NCI-H146 treated with DMSO at 0.1 percent for 48 hours (cell line): ENCODE data around the gene WASF3.

Experiments used
- DNase-seq: peaks from one replicate; lab custom pipeline; 2025; ENCODE audit not compliant: unreplicated experiment; lab: John Stamatoyannopoulos, UW

Gene WASF3

DNA sequence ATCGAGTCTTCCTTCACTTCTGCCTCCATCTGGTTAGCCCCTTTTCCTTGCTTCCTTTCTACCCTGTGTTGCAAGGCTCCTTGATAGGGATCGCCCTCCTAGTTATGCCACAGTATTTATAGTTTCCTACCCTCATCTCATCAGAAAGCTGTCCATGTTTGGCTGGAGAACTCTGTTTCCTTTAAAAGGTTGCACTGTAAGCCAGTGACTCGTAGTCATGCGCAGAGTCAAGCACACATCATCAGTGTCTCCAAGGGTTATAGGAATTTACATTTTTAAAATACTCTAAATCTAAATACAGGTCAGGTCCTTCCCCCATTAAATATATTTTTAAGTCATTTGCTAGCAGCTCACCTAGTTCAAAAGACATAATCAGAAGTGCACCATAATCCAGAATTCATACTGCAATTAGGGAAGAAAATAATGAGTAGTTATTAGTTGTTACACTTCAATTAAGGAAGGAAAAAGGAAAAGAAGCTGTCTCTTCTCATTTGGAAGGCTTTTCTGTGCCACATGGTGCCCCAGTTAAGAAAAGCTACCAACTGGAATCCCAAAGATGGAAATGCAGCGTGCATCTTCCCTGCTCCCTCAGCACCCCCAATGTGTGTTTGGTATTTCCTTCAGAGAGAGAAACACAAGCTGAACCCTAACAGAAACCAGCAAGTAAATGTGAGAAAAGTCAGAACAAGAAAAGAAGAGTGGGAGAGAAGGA is 122.1 kb downstream of the WASF3 start:
- no peak for DNase-seq

DNA sequence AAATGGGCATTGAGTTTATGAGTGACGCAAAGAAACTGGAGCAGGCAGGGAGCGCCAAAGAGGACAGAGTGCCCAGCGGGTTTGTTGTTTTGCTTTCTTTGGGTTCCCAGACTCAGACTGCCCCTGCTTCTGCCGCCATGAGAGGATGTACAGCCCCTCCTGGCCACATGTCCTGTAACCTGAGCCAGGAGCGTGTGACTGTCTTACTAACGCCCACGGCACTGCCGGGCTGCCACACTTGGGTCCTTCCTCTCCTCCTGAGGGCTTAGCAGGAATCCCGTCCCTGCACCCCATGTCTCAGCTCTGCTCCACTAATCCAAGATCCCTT is 122.6 kb downstream of the WASF3 start:
- no peak for DNase-seq

DNA sequence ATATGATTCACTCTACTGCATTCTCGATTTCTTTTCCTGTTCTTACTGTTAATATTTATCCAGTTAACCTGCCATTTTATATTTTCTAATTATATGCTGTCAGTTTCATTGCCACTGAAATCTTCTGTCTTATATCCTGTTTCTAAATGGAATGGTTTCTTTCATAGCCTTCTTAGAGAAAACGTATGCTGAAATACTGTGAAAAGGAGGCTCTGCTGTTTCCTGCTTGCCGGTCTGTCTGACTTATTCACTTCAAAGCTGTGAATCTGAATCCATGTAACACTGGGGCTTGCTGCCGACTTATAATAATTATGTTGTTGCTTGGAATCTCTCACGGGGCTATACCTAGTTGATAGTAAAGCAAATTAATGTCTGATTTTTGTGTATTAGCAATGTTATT is 123.1 kb downstream of the WASF3 start:
- DNase-seq = no peak

GRCh38 chr13:26681036-26681435 is 123.6 kb downstream of the WASF3 start:
- no peak for DNase-seq

DNA sequence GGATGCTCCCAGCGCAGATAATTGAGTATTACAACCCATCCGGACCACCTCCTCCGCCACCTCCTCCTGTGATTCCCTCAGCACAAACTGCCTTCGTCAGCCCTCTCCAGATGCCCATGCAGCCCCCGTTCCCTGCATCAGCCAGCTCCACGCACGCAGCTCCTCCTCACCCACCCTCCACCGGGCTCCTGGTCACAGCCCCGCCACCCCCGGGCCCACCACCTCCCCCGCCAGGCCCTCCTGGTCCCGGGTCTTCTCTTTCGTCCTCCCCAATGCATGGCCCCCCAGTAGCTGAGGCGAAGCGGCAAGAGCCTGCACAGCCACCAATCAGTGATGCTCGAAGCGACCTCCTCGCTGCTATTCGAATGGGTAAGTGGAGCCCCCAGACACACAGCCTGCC is 125.1 kb downstream of the WASF3 start:
- no peak for DNase-seq

- no peak for DNase-seq
These were observed 128.1 kb downstream of the WASF3 start for GRCh38 chr13:26685606-26686005.

DNA sequence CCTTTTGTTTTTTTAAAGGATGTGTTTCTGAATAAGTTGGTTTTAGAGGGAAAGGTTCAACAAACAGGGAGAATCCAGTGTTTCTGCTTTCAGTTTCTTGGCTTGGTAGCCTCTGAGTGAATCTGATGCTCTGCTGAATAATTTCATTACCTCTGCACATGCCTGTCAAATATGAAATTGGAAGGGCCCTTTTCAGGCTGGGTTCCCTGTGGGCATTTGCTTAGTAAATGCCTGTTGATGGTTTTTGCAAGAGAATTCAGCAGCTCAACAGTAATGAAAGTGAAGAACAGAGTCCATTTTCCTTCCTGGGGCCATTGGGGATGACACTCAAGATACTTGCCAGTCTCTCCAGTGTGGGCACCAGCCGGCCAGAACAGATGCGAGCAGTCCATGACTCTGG is 128.8 kb downstream of the WASF3 start:
- no peak for DNase-seq

DNA sequence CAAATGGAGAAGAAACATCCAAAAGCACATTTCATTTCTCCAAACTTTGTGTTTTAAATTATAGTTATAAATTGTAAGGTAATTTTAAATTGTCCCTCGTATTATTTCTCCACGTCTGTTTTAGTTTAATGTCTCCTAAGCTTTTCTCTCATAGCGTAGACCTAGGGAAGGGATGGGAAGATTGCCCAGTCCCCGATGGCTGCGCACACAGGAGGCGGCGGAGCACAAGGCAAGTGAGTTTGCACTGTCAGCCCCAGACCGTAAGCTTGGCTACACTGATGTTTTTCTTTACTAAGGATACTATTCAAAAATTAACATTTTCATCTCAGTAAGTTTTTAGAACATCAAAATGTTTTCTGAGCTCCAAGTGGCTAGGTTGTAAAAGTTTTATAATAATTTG is 130.8 kb downstream of the WASF3 start:
- no peak for DNase-seq

GRCh38 chr13:26688980-26689379 is 131.5 kb downstream of the WASF3 start:
- no peak for DNase-seq

- no peak for DNase-seq
These were observed 136.4 kb downstream of the WASF3 start for GRCh38 chr13:26693749-26694463.

DNA sequence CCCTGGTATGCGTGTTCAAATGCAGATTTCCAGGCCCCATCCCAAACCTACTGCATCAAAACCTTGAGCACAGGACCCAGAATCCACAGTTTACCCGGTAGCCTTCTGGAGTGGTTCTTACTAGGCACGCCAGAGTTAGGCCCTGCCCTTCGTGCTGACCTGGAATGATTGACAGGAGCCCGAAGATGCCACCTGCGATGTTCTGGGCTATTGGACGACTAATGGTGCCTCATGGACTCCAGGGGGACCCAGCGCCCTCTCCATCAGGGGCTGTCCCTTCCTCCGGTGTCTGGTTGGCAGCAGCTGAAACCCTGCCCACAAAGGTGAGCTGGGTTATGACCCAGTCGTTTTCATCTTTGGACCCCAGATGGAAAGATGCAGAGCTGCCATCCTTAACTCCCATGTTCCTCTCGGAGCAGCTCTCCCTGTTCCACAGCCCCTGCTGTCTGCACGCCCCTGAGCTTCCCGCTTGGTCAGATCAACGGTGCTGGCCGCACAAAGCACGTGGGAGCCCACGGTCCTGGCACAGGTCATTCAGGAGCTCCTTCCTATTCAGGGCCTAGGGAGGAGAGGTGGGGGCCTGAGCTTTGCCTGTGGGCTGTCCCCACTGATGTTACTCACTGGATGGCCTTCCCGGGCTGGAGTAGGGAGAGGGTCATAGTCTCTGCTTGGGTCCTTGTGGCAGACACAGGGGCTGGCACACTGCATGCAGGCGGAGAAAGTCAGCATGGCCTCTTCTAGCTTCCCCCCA is 137.3 kb downstream of the WASF3 start:
- no peak for DNase-seq

- no peak for DNase-seq
These were observed 137.8 kb downstream of the WASF3 start for GRCh38 chr13:26695360-26695705.

DNA sequence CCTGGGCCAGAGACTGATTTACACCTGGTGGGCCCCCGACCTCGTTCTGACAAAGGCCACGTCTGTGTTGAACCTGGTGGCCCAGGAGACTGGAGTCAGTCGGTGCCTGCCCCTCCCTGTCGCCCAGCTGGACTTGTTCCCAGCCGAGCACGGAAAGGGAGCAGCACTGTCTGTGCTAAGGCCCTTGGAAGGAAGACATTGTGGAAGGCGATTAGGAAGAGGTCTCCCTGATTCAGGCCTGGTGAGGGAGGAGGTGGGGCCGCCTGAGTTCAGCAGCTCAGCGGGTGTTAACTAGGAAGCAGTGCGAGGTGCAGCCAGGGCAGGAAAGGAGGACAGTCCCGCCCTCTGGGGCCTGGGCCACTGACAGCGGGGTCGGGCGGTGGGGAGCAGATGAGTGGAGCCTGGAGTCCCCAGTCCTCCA is 138.4 kb downstream of the WASF3 start:
- no peak for DNase-seq

DNA sequence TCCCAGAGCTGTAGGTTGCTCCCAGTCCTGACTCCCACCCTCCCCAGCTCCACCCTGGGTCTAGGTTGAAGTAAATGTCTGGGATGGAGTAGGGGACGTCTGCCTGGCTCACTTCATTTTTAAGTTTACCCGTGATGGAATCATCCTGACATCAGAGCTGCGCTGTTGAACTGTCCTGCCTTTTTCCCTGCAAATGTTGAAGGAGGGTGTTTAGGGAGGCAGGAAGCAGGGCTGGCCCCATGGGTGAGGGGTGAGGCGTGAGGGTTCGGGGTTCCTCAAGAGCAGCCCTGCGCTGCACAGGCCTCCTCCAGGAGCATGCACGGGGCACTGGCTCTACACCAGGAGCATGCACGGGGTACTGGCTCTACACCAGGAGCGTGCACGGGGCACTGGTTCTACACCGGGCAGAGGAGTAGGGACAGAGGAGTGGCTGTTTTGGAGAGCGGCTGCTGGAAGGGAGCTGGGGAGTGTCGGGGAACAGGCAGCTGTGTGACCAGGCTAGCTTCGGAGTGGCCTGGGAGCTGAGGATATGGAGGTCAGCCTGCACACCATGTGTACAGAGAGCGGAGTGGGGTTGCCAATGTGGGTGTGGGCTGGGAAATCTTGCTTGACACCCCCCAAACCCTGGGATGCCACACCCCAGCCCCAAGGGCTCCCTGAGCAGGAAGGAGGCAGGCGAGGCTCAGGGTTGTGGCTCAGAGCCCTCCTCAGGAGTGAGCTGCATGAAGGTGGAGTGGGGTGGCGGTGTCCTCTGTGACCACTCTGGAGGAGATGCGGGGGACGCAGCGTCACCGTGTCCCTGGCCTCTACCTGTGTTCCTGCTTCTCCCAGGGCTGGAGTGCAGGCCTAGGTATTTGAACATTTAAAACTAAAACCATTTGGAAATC is 139.8 kb downstream of the WASF3 start:
- no peak for DNase-seq

DNA sequence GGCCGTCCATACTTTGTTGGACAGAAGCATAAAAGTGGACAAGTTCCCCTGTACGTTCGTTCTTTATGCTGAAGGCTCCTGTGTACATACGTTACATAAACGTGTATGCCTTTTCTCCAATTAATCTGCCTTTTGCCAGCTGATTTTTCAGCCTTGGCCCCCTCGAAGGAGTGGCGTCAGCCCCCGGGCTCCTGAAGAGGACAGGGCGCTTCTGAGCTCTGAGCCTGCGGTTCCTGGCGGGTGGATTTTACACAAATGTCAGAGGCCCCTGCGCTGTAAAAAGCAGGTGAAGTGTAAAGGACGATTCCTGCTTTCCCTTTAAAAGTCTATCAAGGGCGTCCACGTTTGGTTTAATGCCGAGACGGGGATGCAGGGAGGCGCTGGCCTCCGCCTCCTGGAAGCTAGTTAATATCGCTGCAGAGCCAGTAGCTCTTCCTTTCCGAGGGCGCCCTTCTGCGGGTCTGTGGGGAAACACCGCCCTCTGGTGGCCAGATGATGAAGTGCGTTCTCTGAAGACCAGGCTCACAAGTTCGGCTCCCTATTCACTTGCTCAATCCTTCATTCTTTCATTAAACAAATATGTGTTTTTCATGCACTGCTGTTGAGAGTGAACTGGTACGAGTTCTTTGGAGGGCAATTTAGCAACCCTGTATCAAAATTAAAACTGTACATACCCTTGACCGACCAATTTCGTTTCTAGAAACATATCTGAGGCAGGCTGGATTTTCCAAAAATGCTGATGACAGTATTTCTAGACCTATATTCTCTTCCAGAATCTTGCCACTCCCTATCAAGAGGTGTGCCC is 141.1 kb downstream of the WASF3 start:
- DNase-seq = peak; percentile 63

- no peak for DNase-seq
These were observed 141.7 kb downstream of the WASF3 start for GRCh38 chr13:26699197-26699490.

DNA sequence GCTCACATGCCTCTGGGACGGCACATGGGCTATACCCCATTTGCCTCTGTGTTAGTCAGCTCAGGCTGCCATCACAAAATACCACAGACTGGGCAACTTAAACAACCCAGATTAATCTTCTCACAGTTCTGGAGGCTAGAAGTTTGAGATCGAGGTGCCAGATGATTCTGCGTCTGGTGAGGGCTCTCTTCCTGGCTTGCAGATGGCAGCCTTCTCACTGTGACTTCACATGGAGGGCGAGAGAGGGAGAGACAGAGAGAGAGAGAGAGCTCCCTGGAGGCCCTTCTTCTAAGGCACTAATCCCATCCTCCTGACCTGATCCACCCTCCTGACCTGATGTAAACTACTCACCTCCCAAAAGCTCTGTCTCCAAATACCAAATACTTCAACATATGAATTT is 148.1 kb downstream of the WASF3 start:
- DNase-seq = no peak

DNA sequence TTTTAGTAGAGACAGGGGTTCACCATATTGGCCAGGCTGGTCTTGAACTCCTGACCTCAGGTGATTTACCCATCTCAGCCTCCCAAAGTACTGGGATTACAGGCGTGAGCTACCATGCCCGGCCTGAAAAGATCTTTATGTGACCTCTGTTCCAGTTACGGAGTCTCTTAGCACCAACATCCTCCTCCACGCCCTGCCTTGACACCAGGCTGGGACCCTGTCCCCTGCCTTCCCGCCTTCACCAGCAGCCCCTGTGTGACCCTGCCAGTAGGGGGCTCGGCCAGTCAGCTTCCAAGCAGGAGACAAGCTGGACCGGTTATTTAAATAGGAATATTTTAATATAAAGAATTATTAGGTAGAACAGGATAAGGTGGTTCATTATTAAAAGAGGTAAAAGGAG is 148.9 kb downstream of the WASF3 start:
- DNase-seq = no peak

DNA sequence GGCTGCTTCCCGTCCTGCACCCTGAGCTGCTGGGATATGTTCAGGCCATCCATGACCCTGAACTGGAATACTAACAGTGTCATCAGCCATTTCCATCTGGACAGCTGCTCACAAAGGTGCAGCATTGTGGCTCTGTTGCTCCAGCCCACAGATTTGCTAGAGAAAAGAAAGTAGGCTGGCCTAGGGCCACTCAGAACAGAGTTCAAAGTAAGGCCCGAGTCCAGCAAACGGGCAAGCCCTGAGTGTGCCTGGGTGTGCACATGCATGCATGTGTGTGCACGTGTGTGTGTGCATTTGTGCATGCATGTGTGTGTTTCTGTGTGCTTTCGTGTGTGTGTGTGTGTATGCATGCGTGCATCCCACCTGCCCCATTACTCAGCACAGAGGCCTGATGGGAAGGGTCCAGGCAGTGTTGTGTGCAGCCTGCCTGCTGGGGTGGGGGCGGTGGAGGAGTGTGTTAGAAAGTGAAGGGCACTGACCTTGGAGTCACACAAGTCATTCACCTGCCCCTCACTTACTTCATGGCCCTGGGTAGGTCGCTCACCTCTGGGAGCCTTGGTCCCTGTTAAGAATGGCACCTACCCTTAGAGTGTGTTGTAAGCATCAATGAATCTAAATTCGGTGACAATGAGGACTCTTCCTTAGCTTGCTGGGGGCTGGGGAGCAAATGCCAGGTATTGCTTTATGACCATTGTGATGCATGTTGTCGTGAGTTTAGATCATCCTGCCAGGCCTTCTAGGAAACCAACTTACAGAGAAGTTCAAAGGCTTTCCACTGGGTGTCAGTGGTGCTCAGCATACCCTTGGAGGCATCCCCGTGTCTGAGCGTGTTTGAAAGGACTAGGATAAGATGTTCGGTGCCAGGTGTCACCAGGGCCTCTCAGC is 149.9 kb downstream of the WASF3 start:
- DNase-seq = peak; percentile 73

GRCh38 chr13:26708007-26708297 is 150.5 kb downstream of the WASF3 start:
- DNase-seq = no peak
